Esophagus squamous epithelium (tissue), 4 donors: ENCODE data around the gene ROR1.

ENCODE experiments used
- POLR2A ChIP-seq, 4 donors: fragments of 450-650 bp; IDR thresholded peaks; one replicate each; pipeline ENCODE4 v1.6.1; 2017; ENCODE audit warnings: antibody characterized with exemption in 4 of 4, mild to moderate bottlenecking in 4 of 4, moderate library complexity in 3 of 4
- TF ChIP-seq, protein P1 (sequence below), 6 experiments: fragments of 450-650 bp in 4 of 6; fragments of 200-600 bp in 2 of 6; sonication (generic) in 2 of 6; IDR thresholded peaks; one replicate each; pipeline ENCODE4 v1.5.1; 2016 to 2019; ENCODE audit warnings: antibody characterized with exemption in 6 of 6, mild to moderate bottlenecking in 4 of 6, moderate library complexity in 4 of 6

DNA sequence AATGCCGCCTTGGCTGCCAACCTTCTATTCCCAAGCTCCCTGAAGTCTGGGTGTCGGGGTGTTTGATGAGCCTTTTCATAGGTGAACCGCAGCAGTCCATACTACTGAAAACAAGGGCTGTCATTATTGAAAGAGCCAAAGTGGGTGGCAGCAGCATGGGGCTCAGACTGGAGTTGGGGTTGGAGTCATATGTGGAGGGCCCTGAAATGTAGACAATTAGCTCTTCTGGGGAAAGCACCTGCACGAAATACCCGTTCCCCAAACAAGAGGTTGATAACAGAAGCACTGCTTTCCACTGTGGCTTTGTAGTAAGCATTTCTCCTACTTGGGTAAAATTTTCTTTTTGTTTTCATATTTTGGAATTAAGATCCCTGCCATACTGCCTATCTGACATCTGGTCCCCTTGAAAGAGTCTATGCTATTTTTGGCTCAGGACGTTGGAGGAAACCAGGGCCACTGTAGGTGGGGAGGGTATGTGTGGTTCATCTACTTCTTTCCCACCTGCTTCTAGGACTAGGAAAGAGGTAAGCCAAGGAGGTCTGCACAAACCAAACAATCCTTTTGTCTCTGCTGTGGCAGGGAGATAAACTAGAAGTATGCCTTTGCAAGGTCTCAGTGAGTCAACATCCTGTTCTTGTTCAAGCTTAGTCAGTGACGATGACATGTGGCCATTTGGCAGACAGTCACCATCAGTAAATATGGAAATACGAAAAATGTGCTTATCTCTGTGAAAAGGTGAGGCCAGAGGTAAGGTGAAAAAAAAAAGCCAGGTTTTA is 232.6 kb downstream of the ROR1 start:
- TF ChIP-seq, protein P1, sequence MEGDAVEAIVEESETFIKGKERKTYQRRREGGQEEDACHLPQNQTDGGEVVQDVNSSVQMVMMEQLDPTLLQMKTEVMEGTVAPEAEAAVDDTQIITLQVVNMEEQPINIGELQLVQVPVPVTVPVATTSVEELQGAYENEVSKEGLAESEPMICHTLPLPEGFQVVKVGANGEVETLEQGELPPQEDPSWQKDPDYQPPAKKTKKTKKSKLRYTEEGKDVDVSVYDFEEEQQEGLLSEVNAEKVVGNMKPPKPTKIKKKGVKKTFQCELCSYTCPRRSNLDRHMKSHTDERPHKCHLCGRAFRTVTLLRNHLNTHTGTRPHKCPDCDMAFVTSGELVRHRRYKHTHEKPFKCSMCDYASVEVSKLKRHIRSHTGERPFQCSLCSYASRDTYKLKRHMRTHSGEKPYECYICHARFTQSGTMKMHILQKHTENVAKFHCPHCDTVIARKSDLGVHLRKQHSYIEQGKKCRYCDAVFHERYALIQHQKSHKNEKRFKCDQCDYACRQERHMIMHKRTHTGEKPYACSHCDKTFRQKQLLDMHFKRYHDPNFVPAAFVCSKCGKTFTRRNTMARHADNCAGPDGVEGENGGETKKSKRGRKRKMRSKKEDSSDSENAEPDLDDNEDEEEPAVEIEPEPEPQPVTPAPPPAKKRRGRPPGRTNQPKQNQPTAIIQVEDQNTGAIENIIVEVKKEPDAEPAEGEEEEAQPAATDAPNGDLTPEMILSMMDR (IDR thresholded peaks at IDR 0.05) = no peak
- TF ChIP-seq POLR2A (IDR thresholded peaks at IDR 0.05) = no peak
